Measurements from ENCODE around the gene GLB1L.
A peak's percentile ranks its signal among the peaks of the same experiment; 100 is the strongest.
"Not testable (repeated sequence)": the region's sequence is repeated elsewhere in the genome, so short reads cannot be mapped to it uniquely, and the experiment has no call there.

The GLB1L gene

GRCh38 chr2:219279916-219280516 lies 34.8 kb upstream of the GLB1L start:
- no peak for DNase-seq

- DNase-seq, result peak; percentile 98
These were observed 34.1 kb upstream of the GLB1L start, which contains the start of gene DNAJB2 for GRCh38 chr2:219279151-219279915. Gene DNAJB2, plus strand, starts transcription at chr2:219279366. Its CDS starts 468 bp downstream, at chr2:219279834.

GRCh38 chr2:219278655-219279150 lies 33.5 kb upstream of the GLB1L start:
- no peak for DNase-seq

- peak; percentile 74 for DNase-seq
These were observed 32.7 kb upstream of the GLB1L start for GRCh38 chr2:219277703-219278654.

GRCh38 chr2:219274361-219274921 lies 29.2 kb upstream of the GLB1L start:
- no peak for DNase-seq

DNA sequence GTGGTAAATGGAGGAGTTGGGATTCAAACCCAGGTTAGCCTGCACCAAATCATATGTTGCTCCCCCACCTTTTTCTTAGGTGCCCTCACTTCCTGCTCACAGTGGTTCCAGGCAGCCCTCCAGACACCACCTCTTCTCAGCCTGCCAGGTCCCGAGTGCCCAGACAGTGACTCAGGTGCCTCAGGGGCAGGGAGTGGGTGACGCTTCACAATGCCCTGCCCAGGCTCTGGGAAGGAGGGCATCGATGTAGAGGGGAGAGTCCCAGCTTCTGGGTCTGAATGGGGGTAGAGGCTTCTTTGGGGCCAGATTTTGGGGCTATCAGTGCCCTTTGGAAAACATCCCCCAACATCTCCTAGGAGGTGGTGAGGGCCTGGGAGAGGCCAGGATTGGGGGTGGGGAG lies 28.7 kb upstream of the GLB1L start:
- no peak for DNase-seq

DNA sequence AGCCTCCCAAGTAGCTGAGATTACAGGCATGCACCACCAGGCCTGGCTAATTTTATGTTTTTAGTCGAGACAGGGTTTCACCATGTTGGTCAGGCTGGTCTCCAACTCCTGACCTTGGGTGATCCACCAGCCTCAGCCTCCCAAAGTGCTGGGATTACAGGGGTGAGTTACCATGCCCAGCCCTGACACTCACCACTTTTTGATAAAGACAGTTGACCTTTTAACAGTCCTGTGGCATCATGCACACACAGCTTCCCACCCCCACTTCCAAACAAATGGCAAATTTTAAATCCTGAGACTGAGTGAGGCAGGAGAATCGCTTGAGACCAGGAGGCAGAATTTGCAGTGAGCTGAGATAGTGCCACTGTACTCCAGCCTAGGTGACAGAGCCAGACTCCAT lies 27.8 kb upstream of the GLB1L start:
- DNase-seq, result no peak

DNA sequence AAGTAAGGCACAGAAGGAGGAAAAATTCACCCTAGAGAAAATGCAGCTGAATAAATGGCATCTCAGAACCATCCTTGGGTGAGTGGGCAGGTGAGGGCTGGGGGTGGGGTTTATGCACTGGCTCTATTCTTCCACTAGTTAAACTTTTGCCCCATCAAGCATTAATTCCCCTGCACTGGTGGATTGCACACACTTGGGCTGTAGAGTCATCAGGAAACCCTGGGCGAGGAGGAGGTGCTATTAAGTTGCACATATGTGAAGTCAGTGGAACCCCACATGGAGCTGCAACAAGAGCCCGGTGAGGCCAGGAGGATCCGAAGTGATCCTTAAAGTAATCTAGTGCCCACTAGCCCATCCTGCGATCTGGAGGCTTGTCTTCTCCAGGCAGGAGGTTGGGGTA lies 27.1 kb upstream of the GLB1L start:
- DNase-seq, result no peak

DNA sequence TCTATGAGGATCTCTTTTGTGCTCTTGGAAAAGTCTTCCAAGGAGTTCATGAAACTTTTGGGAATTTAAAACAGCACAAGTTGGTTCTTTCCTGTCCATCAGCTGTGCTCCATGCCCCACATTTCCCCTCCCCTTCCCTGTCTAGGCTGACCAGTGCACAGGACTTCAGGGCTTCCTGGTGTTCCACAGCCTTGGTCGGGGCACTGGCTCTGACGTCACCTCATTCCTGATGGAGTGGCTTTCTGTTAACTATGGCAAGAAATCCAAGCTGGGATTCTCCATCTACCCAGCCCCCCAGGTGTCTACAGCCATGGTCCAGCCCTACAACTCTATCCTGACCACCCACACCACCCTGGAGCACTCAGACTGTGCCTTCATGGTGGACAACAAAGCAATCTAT lies 25.8 kb upstream of the GLB1L start:
- no peak for DNase-seq

DNA sequence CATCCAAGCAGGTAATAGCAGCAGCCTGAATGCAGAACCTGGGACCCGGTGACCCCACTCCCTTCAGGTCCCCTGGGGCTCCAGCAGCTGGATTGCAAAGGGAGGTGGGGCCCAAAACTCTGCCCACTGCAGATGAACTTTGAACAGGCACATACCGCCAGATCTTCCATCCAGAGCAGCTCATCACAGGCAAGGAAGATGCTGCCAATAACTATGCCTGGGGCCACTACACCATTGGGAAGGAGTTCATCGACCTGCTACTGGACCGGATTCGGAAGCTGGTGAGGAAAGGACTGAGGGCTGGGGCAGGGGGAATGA lies 24.8 kb upstream of the GLB1L start:
- DNase-seq, result no peak

- DNase-seq, result no peak
These were observed 24.3 kb upstream of the GLB1L start for GRCh38 chr2:219269362-219270054.

GRCh38 chr2:219268294-219268693 lies 23.1 kb upstream of the GLB1L start:
- DNase-seq, result no peak

DNA sequence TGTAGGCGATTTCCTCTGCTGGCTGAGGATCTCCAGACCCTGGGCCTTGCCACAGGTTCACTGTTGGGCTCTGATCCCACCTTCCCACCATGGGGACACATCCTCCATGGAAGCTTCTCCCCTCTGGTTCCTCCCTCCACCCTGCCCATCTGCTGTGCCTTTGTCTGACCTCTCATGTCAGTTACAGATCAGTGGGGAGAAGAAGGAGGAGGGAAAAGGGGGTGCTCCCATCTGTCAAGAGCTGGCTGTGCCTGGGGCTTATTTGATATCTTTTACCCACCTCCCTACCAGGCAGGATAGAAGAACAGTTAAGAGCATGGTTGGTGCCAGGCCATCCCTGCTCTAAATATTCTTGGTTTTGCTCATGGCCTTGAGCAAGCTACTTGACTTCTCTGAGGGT lies 21.6 kb upstream of the GLB1L start:
- no peak for DNase-seq

GRCh38 chr2:219266232-219266631 lies 21.0 kb upstream of the GLB1L start:
- no peak for DNase-seq

GRCh38 chr2:219261024-219261855 lies 16.0 kb upstream of the GLB1L start:
- DNase-seq, result no peak

DNA sequence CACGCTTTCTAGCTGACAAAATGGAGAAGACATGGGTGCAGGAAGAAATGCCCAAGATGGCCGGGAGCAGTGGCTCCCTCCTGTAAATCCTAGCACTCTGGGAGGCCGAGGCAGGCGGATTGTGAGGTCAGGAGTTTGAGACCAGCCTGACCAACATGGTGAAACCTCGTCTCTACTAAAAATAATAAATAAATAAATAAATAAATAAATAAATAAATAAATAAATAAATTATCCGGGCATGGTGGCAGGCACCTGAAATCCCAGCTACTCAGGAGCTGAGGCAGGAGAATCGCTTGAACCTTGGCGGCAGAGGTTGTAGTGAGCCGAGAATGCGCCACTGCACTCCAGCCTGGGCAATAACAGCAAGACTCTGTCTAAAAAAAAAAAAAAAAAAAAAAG lies 13.7 kb upstream of the GLB1L start:
- DNase-seq, result not testable (repeated sequence)

DNA sequence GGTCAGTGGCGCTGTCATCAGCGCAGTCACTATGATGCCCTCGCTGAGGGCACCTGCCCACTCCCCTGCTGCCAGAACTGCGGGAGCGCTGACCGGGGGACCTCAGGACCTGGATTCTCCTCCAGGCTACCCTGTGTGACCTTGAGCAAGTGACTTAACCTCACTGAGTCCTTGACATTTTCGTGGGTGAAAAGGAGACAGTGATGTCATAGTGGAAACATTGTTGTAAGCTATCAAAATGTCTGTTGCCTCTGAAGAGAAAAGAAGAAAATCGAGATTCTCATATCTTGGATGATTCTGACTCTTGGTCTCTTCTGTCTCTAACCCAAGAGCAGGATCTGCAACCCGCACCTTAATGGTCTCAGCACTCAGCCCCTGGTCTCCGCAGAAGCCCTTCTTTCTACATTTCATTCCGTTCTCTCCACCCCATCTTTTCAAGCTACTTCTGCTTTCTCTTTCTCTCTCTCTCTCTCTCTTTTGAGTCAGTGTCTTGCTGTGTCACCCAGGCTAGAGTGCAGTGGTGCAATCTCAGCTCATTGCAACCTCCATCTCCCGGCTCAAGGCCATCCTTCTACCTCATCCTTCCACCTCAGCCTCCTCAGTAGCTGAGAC lies 9.5 kb upstream of the GLB1L start:
- peak; percentile 34 for DNase-seq

DNA sequence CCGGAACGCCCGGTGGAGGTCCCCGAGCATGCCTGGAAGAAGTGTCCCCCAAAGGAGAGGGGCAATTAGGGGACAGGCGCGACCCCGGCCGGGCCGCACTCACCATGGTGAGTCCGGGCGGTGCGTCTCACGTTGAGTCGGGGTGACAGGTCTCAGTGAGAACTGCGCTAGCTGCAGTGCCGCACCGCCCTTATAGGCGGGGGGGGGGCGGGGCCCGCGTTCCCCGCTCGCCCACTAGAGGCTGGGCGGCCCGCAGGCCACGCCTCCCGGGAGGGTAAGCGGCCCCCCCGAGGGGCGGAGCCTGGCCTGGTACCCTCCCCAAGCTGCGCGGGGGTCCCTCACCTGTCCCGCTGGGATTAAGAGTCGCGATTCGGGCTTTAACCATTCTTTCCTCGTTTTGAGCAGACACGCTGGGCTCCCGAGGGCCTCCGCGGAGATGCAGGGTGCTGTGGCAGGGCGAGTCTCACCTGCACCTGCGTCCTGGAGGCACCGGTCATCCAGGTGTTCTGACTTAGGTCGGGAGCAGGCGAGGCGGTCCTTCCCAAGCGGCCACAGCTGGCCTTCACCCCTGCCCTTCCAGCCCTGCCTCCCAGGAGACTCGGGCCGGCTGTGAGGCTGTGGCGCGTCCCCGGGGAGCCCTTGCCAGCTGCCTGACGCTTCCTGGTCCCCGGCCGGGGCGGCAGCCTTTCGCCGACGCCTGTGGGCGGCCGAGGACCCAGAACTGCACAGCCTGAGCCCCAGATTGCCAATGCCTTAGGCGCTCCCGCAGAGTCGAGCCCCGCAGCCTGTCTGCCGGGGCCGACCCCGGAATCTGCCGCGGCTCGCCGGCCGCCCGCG lies 8.7 kb upstream of the GLB1L start, which contains the start of gene TUBA4A:
Gene TUBA4A (minus strand): TSS at position 166 of the 837 bp plus-strand sequence. CDS start 60 bp downstream, at position 106.
- peak; percentile 90 for DNase-seq

DNA sequence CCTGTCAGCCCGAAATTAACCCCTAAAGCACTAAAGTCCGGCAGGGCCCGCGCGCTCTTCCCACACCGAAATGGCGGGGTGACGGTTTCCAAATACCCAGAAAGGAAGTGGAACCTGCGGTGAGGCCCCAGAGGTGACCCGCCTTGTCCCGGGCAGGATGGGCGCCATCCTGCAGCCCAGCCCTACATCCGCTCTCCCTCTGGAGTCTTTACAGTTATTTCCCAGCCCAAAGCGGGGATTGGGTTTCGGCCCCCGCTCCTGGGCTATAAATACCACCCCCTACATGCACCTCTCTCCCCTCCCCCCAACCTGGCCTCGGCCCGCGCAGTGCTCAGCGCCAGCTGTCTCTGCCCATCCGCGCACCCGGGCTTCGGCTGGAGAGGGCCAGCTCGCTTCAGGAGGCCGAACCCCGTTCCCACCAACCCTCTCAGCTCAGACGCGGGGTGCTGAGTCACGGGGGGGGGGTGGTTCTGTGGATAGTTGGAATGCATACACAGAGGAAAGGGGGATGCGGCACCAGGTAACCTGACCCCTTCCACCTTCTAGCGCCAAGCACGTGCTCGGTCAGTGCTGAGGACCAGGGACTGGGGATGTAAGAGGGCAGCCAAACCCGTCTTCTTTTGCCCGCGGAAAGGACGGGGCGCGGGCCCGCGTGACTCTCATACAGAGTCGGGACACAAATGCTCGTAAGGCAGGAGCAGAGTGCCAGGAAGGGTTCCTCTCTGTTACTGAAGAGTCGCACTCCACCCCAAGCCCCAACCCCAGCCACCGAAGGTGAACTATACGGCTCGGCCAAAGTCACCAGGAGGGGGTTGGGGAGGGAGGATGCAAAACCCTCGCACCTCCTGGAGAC lies 7.9 kb upstream of the GLB1L start, which contains the start of gene TUBA4B:
Gene TUBA4B (plus strand): TSS at position 344 of the 853 bp plus-strand sequence. CDS start 165 bp downstream, at position 509.
- DNase-seq, result peak; percentile 41

Data from activated CD4-positive, alpha-beta T cell treated with anti-CD3 and anti-CD28 coated beads, Interleukin-2, amount 50 U/mL, for 1 hour (primary cell).